ENCODE measurements around the gene ADRM1.

Gene ADRM1

DNA sequence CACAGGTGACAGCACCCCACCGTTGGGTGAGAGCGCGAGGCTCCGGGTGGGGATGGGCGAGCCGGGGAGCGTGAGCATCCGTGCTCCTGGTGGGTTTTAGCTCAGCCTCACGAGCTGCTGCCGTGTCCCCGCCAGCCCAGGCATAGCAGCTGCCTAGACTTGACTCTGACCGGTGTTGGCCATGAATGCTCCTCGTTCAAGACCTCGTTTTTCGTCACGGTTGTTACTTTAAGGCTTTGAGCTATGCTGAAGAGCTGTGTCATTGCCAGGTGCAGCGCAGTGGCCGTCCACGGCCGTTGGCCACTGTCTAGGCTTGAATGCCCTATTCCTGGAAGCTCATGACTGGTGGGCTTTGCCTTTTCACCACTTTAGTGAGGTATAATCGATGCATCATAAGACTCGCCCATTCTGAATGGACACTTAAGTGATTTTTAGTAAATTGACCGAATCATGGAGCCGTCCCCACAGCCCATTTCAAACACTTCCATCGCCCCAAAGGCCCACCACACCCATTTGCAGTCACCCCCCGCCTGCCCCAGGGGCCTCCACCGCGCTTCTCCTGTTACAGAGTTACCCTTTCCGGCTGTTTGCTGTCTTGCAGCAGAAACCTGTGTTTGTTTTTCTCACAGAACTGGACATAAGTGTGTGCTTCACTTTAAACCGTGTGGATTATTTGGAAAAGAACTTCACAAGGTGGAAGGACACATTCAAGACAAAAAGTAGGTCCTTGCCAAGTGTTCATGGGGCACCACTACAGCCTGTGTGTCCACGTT is 21.4 kb upstream of the ADRM1 start:
- no peak for DNase-seq (ENCODE audit: low spot score)

GRCh38 chr20:62282103-62282502 is 20.7 kb upstream of the ADRM1 start:
- no peak for DNase-seq (ENCODE audit: low spot score)

DNA sequence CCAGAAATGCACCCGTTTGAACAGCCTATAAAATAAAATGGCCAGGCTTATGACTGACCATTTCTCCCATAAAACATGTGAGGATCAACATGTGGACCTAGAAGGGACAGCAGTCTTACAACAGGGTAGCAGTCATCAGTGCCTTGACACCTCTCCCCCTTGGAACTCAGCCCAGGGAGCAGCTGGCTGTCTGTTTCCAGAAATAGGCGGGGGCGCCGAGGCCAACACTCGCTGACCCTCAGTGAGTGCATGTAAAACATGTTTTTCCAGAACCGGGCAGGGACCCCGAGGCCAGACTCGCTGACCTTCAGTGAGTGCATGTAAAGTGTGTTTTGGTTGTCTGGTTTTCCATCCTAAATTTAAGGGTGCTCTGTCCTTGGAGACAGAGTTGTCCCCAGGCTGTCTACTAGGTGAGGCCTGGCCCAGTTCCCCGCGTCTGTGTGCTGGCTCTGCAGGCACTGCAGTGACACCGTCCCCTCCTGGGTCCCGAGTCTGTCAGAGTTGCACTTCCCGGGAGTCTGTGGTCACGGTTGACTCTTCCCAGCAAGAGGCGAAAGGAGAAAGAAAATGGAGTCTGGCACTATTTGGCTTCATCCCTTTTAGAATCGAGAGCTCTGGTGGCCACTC is 19.8 kb upstream of the ADRM1 start:
- no peak for DNase-seq (ENCODE audit: low spot score)

DNA sequence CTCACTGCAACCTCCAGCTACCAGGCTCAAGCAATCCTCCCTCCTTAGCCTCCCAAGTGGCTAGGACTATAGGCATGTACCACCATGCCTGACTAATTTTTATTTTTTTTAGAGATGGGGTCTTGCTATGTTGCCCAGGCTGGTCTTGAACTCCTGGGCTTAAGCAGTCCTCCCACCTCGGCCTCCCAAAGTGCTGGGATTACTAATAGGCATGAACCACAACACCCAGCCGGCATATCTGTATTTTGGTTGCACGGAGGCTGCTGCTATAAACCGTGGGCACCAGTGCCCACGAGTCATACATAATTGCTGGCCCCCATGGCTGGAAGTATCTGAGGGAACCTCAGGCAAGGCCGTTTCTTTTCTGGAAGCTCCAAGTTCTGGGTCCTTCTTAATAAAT is 18.3 kb upstream of the ADRM1 start:
- DNase-seq (ENCODE audit: low spot score): no peak

GRCh38 chr20:62285151-62285550 is 17.6 kb upstream of the ADRM1 start:
- DNase-seq (ENCODE audit: low spot score): no peak

GRCh38 chr20:62285722-62286121 is 17.1 kb upstream of the ADRM1 start:
- no peak for DNase-seq (ENCODE audit: low spot score)

GRCh38 chr20:62286493-62287064 is 16.2 kb upstream of the ADRM1 start:
- DNase-seq (ENCODE audit: low spot score): no peak

DNA sequence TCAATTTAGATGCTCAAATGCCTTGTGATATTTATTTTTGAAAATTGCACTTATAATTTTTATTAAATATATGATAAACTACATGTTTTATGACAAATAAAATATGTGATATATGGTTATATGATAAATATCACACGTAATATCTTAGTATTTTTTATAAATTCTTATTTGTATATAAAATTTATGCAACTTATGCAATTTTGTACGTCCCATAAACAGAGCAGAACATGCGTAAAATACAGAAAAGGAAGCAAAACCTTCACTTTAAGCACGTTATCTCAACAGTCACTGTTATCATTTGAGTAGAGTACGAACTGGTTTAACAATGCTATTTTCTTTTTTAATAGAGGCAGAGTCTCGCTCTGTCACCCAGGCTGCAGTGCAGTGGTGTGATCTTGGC is 15.7 kb upstream of the ADRM1 start:
- DNase-seq (ENCODE audit: low spot score): no peak

DNA sequence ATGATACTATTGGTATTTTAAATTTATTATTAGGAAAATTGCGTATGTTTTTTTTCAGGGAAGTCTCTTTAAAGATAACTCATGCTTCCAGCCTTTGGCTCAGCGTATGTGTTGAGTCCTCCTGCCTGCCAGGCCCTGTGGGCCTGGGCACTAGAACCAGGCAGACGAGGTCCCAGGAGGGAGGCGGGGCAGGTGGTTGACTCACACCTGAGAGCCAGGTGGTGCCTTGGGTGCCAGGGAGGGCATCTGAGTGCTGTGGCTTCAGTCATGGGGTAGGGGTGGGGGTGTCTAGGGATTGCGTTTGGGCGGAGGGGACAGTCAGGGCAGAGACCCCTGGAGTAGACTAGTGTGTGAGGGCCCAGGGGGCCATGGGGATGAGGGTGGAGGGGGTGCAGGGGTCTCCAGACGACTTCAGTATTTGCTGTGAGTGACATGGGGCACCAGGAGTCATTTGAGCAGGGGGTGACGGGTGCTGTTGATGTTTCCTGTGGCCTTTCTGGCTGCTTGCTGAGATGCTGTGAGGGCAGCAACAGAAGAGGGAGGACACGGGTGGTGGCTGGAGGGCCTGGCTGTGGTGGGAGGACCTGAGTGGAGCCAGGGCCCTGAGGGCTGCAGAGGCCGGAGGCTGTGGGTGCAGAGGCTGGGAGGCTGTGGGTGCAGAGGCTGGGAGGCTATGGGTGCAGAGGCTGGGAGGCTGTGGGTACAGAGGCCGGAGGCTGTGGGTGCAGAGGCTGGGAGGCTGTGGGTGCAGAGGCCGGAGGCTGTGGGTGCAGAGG is 14.8 kb upstream of the ADRM1 start:
- no peak for DNase-seq (ENCODE audit: low spot score)

DNA sequence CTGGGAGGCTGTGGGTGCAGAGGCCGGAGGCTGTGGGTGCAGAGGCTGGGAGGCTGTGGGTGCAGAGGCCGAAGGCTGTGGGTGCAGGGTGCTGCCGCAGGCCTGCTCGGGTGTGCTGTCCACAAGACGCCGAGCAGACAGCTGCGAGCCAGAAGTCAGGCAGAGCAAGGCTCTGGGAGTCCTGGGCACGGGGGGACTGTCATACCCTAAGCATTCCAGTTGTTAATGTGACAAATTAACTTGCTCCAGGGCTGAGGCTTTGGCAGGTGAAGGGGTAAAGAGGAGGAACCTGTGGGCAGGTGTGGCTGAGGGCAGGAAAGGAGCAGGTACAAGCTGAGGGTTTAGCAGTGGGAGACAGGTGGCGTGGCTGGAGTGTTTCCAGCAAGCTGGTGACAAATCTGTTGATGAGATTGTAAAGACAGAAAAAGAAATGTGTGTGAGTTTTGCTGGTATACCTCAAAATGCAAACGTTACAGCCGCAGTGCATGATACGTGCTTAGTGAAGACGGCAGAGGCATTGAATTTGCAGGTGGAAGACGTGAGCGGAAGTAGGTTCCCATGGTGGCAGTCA is 14.2 kb upstream of the ADRM1 start:
- no peak for DNase-seq (ENCODE audit: low spot score)

- DNase-seq (ENCODE audit: low spot score): no peak
These were observed 13.7 kb upstream of the ADRM1 start for GRCh38 chr20:62289131-62289530.

DNA sequence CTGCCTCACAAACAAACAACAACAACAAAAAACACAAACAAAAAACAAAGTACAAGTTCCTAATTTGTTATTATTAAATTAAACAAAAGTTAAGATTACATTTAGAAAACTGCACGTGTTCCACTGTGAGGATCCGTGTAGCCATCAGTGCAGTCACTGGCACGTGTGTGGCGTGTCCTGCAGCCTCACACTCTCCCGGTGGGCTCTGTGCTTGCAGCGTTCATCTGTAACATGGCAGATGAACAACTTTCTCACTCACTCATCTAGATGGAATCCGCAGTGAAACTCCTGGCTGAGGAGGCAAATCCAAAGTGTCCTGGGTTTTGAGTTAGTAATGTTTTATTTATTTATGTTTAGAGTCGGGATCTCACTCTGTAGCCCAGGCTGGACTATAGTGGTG is 12.9 kb upstream of the ADRM1 start:
- no peak for DNase-seq (ENCODE audit: low spot score)

DNA sequence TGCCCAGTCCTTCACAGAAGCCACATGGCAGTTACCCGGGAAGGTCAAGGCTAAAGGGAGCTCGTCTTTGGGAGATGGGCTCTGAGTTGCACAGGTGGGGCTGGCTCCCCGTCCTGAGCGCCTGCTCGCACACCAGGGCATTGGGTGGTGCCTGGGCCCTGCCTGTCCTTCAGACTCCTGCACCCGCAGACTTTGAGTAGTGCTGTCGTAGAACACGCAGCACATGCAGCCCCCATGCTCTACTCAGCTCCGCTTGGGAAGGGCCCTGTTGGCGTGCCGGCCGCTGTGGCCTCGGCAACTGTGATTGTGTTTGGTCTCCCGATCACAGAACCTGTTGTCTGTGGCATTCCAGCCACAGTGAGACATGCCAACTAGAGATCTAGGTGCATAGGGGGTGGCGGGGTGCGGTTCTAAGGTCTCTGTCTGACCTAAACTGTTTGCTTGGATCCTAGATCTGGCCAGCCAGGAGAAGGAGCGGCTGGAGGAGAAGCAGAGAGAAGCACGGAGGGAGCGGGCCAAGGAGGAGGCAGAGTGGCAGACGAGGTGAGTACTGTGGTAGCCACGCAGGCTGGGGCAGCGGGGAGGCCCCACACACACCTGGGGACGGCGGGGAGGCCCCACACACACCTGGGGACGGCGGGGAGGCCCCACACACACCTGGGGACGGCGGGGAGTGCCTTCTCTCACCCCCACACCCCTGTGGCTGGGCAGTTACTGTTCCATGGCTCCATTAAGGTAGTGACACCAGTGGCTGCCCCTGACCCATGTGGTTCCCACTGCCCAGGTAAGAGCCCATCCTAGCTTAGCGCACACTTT is 11.3 kb upstream of the ADRM1 start:
- no peak for DNase-seq (ENCODE audit: low spot score)

DNA sequence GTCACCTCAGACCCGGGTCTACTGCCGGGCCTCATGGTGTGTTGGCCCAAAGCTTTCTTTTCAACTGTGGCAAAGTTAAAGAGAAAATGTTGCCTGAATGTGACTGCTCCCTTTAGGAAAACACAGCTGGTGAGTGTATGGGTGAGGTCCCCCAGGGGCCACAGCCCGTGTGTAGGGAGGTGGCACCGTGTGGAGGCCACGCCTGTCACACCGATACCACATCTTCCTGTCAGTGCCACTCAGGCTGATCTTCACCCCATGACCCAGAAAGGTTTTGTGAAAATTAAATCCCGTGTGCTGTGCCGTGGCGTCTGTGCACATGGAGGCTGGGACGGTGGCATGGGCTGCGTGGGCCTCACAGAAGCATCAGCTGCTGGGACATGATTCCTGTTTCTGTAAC is 10.7 kb upstream of the ADRM1 start:
- DNase-seq (ENCODE audit: low spot score): no peak

- no peak for DNase-seq (ENCODE audit: low spot score)
These were observed 9.5 kb upstream of the ADRM1 start for GRCh38 chr20:62293111-62293784.

- no peak for DNase-seq (ENCODE audit: low spot score)
These were observed 8.9 kb upstream of the ADRM1 start for GRCh38 chr20:62293946-62294345.

GRCh38 chr20:62294516-62294915 is 8.3 kb upstream of the ADRM1 start:
- no peak for DNase-seq (ENCODE audit: low spot score)

DNA sequence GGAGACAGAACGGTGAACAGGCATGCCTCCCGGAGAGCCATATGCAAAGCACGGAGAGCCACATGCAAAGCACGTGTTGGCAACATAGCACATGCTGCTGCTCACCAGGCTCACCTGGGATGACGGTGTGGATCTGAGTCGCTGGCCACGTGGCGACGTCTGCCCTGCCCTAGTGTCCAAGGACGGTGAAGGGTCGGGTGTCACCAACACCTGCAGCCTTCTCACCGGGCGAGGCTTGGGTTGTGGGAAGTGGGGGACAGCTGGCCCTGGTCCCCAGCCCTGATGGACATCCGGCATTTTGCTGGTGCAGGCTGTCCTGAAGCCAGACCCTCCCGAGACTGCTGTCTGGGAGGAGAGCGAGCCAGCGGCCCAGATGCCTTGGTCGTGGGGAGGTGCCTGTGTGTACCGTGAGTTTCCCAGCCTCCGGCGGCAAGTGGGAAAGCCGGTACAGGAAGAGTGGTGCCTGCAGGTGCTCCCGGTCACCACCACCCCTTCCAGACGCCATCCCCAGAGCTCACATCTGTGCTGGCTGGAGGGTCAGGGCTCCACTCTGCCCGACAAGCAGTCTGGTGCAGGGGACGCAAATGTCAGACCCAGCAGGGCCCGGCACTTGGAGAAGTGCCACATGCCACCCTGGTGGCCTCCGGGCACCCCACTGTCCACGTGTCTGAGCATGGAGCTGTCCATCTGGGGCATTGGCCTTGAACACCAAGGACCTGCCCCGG is 5.9 kb upstream of the ADRM1 start:
- no peak for DNase-seq (ENCODE audit: low spot score)

DNA sequence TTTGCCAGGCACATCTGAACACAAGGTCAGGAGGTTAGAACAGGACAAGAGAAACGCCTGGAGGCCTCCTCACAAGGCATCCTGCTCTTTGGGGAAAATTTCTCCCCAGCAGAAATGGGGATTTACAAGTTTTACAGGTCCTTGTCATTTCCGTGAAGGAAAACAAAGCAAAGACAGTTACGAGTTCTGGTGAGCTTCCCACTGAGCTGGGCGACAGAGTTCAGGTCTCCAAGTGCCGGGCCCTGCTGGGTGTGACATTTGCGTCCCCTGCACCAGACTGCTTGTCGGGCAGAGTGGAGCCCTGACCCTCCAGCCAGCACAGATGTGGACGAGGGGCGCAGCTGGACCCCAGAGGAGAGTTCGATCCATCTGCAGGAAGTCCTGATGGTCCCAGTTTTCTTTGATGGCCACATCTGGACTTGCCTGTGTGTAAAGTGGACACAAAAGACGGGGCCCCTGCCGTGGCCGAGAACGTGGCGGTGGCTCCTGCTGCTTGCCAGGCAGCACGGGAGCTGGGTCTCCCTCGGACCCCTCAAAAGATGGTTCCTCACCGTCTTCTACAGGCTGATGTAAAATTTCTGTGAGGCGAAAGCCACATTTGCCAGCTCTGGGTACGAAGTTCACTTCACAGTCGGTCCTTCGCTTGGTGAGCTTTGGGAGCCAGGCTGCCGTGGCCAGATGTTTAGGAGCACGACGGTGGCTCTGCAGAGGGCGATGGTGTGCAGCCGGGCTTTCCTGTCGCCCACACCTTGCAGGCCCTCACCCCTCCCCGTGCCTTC is 5.2 kb upstream of the ADRM1 start:
- DNase-seq (ENCODE audit: low spot score): no peak
